ENCODE results near the gene PGA5.

Gene PGA5

DNA sequence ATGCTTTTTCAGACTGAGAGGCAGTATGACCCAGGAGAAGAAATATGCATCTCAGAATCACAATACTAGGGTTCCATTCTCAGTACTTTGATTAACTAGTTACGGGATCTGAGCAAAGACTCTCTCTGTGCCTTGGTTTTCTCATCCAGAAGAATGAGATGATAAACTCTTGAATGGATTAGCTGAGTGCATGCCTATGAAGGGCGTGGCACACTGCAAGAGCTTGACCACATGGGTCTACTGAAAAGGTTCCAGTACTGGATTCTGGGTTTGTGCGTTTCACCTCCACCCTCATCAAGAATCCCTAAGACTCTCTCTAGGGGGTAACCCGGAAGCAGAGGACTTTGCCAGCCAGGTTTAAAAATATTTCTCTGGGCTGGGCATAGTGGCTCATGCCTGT is 25.6 kb downstream of the PGA5 start:
- no peak for DNase-seq (ENCODE audit: low read depth in 2 of 2)

DNA sequence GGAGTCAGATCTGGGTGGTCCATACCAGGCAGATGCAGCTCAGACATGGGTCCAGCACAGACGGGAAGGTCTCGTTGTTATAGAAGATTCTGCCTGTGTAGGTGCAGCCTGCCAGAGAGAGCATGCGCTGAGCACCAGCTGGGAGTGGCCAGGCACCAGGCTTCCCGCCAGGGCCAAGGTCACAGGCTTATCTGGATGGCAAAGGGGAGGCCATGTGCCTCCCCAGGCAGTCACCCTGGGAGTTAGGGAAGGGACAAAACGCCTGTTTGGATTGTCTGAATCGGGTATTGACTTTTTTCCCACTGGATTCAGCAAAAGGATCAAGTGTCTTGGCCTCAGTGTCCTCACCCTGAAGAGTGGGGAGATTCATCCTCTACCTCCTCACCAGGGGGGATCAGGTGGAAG is 26.5 kb downstream of the PGA5 start:
- DNase-seq (ENCODE audit: low read depth in 2 of 2), result no peak

DNA sequence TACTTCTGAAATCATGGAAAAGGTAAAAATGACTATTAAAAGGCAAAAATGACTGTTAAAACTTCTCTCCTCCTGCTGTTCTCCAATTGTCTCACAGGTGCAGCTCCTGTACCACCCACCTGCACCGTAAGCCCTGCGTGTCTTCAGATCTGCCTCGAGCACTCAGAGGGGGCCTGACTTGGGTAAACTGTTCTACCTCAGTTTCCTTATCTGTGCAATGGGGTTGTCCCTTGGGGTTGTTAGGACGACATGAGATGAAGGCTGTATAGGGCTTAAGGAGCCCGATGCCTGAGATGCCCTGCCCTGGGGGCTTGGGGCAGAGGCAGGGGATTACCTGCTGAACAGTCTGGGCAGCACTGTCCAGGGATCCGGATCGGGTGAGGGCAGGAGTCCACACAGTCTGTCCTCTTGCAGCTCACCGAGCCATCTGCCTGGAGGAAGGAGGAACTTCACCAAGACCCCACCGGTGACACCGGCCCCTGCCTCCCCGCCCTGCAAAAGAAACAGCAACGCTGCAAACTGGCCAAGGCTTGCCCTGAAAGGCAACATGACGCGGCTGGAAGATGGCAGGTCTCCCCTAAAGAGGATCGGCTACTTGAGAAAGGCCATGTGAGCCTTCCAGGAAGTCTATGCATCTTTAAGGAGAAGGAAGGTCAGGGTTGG is 27.7 kb downstream of the PGA5 start:
- DNase-seq (ENCODE audit: low read depth in 2 of 2), result no peak

GRCh38 chr11:61270354-61271076 is 29.5 kb downstream of the PGA5 start:
- DNase-seq (ENCODE audit: low read depth in 2 of 2), result no peak

GRCh38 chr11:61272731-61273130 is 31.8 kb downstream of the PGA5 start:
- DNase-seq (ENCODE audit: low read depth in 2 of 2), result no peak

- no peak for DNase-seq (ENCODE audit: low read depth in 2 of 2)
Measured at GRCh38 chr11:61273178-61274078, 32.5 kb downstream of the PGA5 start.

GRCh38 chr11:61274084-61274483 is 33.1 kb downstream of the PGA5 start:
- no peak for DNase-seq (ENCODE audit: low read depth in 2 of 2)

- DNase-seq (ENCODE audit: low read depth in 2 of 2), result no peak
Measured at GRCh38 chr11:61275191-61275590, 34.2 kb downstream of the PGA5 start.

GRCh38 chr11:61277186-61278000 is 36.4 kb downstream of the PGA5 start:
- DNase-seq (ENCODE audit: low read depth in 2 of 2), result no peak

DNA sequence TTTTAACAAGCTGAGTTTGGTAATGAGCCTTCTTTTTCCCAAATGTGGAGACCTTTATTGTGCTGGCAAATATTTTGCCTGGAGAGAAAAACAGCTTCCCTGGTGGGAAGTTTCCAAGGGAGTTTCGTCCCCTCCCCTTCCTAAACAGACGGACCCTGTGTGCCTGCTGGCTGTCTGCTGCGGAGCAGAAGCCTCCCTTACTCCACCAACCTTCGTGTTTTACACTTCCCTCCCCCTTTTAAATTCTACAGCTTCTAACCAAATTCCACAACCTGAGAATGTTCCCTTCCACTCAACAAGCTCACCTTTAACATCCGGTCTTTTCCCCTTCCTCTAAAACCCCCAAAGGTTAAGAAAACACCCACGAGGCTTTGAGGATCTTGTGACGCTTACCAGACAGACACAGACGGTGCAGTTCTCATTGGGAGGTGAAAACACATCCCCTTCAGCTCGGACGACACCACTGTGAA is 37.1 kb downstream of the PGA5 start:
- DNase-seq (ENCODE audit: low read depth in 2 of 2), result no peak

GRCh38 chr11:61279934-61280659 is 39.1 kb downstream of the PGA5 start:
- no peak for DNase-seq (ENCODE audit: low read depth in 2 of 2)

- no peak for DNase-seq (ENCODE audit: low read depth in 2 of 2)
Measured at GRCh38 chr11:61280883-61281580, 40.1 kb downstream of the PGA5 start.

DNA sequence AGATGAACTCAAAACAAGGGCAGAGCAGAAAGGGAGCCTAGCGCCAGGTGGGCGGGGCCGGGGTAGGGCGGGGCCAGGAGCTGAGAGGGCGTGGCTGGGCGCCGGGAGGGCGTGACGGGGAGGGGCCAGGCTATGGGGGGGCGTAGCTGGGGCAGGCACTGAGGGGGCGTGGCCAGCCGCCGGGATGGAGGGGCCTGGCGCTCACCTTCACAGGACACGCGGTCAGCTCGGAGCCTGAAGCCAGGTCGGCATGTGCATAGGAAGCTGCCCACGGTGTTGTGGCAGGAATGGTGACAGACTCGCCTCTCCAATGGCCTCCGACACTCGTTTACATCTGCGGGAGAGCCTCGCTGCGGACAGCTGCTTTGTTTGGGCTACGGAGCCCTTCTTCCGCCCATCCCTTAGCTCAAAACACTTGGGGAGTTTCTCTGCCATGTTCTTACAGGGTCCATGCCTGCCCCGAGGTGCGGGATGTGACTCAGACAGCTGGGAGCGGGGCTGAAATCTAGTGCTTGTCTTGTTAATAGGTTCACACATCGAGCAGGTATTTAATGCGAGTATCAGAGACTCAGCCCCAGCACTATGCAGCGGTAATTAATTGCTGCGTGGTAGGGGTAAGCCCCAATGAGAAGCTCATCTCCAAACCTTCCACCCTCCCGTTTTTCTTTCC is 40.7 kb downstream of the PGA5 start:
- no peak for DNase-seq (ENCODE audit: low read depth in 2 of 2)

DNA sequence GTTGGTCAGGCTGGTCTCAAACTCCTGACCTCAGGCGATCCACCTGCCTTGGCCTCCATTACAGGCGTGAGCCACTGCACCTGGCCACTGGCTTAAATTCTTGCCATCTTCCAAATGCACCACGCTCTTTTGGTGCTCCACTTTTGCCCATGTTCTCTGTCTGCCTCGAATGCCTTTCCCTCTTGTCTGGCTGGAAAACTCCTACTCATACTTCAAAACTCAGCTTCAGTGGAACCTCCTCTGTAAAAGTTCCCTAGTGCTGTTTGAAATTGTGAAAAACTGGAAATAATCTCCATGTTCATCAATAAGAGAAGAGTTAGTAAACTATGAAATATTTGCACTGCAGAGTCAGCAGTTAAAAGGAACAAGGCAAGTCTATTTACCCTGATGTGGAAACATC is 42.6 kb downstream of the PGA5 start:
- no peak for DNase-seq (ENCODE audit: low read depth in 2 of 2)

GRCh38 chr11:61287338-61287977 is 46.5 kb downstream of the PGA5 start:
- no peak for DNase-seq (ENCODE audit: low read depth in 2 of 2)

- DNase-seq (ENCODE audit: low read depth in 2 of 2), result no peak
Measured at GRCh38 chr11:61290905-61291690, 50.1 kb downstream of the PGA5 start.

GRCh38 chr11:61292356-61292755 is 51.4 kb downstream of the PGA5 start:
- DNase-seq (ENCODE audit: low read depth in 2 of 2), result no peak
